T-helper 2 cell treated with Interferon-gamma antibody and Interleukin-4, amounts not matched to agents 100 ng/mL and 5 ng/mL, for 36 hours (primary cell): ENCODE data around the gene FGFR2. TPM values are rescaled to one million over a fixed set of nuclear protein-coding genes. Genes with fewer than 3 reads are reported as not detected.

Experiments
- intact Hi-C: fragments of 100-400 bp; cut with micrococcal nuclease; formaldehyde crosslinking; loops from one replicate; pipeline ENCODE4 v1.15.1; 2023
- total RNA-seq: library from RNA; stranded (reverse); gene quantifications from 2 replicates; pipeline ENCODE4 v1.2.3, GENCODE V29; 2022

The FGFR2 gene
- total RNA-seq, 1 donor from 2014 or later = 0.73 TPM

GRCh38 chr10:121610798-121611323 is 12.6 kb upstream of the FGFR2 start:
- intact Hi-C loops = no loop called here

DNA sequence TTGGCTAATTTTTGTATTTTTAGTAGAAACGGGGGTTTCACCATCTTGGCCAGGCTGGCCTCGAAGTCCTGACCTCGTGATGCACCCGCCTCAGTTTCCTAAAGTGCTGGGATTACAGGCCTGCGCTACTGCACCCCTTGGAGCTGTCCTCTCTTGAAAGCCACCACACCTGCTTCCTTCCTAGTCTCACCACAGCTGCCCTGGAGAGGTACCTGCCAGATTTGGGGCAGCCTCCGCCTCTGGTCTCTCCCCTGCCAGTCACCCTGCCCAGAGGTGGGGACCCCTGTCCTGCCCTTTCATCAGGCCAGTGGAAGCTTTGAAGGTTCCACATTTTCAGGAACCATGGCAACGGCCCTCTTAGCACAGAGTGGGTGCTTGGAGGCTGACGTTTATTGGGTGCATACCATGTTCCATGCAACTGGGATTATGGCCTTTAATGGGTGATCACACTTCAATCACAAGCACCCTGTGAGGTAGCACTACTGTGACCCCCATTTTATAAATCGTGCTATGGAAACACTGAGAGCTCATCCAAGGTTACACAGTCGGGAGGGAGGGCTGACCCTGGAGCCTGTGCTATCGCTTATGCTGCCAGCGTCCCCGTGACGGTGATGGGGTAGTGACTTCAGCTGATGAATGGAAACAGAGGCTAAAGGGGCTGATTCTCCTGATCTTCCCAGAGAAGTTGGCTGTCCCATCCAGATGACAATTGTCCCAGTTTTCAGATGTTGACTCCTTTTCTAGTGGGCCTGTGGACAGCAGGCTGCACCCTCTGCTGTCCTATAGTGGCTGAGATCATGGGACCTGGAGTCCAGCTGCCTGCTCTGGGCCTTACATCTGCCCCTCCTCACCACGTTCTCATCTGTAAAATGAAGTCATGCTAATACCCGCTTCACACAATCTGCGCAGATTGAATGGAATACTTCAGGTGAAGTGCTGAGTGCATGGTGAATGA is 11.5 kb upstream of the FGFR2 start:
- intact Hi-C loops = loop anchor here (2.0 kb wide), 1 partner anchor 667 kb away; no protein-coding TSS in a partner anchor

DNA sequence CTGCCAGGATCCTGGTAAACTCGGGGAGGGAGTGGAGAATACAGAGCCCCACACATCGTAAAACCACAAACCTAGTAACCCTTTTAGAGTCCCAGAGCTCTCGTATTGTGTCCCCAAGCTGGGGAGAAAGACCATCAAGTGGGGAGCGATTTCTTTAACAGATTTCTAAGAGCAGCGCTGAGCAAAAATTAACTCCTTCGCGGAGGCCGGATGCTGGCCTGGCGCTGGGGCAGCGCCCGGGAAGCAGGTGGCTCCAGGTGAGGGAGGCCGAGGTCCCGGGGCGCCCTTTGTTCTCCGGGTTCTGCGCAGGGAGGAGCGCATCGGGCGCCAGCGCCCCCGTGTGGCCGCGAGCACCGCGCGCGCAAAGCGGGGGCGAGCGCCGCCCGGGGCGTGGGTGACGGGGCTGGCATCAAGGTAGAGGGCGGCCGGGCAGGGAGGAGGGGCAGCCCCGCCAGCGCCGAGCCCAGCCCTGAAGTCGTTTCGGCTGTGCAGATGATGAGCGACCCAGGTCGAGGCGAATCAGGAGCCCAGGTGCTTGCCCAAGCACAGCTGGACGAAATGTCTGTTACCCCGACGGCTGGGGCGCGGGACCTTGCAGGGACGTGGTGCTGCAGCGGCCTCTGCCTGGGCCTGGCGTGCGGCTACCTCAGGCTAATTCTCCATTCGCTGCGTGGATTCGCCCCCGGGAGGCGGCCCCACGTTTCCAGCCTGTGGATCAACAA is 10.4 kb upstream of the FGFR2 start:
- intact Hi-C loops = loop anchor here (2.0 kb wide), 1 partner anchor 666 kb away; no protein-coding TSS in a partner anchor

GRCh38 chr10:121607310-121608055 is 9.2 kb upstream of the FGFR2 start:
- intact Hi-C loops = loop anchor here (2.0 kb wide), 1 partner anchor 665 kb away; no protein-coding TSS in a partner anchor

- intact Hi-C loops = no loop called here
These were observed 7.5 kb upstream of the FGFR2 start for GRCh38 chr10:121605708-121606107.

GRCh38 chr10:121601458-121601857 is 3.2 kb upstream of the FGFR2 start:
- intact Hi-C loops = no loop called here

DNA sequence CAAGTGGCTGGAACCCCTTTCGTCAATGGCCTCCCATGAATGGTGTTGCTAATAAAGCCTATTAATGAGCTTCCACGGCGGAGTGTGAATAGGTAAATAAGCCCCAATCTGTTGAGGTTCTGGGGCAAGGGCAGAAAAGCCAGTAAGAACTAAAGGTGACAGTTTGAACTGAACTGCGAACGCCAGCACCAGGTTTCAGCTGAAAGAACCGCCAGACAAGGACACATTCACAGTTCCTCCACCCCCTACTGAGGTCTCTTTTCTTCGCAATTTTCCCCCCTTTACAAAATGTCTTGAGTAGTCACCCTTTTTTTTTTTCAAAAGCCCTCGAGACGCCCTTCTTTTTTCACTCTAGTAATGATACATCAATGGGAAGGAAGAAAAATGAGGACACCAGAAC is 2.4 kb upstream of the FGFR2 start:
- intact Hi-C loops = no loop called here

- intact Hi-C loops = no loop called here
These were observed 1.7 kb upstream of the FGFR2 start for GRCh38 chr10:121599947-121600346.

- intact Hi-C loops = no loop called here
These were observed 561 bp downstream of the FGFR2 start for GRCh38 chr10:121597504-121598262.

DNA sequence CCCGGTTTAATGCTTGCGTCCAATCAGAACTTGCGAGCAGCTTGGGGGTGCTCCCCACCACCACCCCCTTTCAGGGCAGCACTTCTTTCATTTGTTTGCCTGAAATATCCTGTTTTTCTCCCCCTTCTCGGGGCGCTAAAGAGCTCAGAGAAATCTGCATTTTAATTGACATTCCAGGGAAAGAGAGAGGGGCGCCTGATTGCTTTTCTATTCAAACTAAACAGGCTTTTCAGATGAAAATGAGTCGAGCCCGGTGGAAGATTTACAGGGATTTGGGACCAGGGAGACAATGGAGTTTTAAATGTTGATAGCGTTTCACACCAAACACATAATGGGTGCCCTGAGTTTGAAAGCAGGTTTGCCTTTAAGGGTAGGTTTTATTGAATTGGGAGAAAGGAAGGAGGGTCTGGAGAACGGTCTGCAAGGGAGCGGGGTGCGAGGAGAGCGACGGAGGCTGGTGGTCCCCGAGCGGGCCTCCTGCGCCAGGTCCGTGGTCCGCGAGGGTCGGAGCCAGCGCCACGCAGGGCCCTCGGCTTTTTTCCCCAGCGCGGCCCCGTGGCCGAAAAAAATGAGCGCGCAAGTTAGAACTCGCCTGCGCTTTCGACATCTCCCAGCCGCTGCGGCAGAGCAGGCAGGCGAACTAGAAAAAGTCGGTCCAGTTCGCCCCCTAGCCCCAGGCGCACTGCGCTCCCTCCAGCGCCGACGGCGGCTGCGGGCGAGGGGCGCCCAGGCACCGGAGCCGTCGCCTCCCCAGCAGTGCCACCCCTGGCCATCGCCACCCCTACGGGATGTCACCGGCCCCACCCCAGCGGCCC is 1.3 kb downstream of the FGFR2 start:
- intact Hi-C loops = no loop called here

DNA sequence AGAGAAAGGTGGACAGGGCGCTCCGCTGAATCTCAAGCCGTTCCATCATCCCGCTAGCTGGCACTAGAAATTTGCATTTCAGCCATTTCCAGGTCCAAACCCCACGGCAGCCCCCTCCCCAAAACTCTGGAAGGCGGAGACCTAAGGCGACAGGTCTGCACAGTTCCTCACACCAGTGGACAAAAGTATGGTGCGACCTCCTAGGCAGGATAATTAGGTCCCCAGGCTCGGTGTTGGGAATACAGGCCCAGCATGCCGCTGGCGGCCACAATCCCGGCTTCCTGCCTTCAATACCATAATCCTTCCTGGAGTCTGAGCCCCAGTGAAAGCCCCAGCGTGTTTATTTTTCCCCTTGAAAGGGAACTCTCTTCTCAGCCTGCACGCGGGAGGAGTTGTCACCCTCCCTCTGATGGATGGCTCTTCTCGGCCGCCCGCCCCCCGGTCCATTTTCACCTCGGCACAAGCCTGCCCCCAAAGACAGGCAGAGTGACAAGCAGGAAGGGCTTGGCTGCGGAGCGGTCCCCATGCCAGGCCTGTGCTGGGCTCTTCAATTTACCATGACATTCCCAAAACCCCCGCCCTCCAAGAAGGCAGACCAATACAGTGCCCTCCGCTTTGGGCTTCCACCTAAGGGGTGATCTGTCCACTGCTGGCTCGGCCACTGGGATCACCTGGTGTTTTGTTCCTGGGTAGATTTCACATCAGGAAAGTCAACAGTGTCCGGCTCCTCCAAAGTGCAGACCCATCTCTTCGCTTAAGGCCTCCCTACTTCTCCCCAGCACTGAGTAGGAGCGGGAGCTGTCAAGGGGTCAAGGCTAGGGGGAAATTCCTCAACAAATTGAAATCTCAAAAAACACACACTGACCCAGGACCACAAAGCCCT is 2.2 kb downstream of the FGFR2 start:
- intact Hi-C loops = no loop called here

DNA sequence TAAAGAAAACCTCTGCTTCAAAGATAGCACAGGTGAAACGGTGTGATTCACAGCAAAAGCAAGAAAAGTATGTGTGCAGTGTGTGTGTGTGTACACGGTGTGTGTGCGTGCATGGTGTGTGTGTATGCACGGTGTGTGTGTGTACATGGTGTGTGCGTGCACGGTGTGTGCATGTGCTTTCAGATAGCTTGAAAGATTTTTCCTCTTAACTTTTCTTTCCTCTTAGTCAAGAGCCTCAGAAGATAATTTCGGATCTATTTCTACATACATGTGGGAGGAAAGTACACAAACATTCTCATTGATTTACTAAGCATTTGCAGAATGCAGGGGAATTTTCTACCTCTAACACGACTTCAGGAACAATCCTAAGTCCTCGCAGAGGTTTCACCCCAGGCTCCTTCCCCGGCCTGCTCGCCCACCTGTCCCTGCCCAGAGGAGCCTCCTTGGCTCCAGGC is 2.9 kb downstream of the FGFR2 start:
- intact Hi-C loops = no loop called here

DNA sequence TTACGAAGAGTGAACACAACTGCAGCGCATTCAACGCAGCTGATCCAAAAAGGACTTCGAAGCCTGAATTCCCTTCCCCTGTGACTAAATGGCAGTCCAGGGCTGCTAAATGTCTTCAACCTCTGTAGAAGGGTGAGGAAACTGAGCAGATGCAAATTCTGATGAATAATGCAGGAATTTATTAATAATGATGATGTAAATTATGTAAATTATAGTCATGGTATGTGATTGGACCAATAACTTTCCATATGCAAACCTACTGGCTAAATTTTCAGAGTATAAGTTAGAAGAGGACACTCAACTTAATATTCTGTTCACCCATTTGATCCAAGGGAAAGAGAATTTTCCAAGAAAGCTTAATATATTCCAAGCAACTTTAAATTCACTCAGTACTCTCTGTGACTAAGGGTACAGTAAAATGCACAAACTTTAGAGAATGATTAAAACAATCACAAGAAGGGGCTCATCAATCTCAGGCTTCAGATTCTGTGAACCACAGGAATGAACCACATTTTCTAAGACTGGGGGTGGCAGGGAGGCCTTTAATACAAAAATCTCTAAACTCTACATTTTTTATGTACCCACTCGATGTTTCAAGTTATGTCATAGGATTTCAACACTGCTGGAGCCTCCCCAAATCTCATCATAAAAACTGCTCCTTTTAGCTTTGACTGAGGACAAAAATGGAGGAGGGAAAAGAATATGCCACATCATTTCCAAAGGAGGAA is 3.5 kb downstream of the FGFR2 start:
- intact Hi-C loops = no loop called here

DNA sequence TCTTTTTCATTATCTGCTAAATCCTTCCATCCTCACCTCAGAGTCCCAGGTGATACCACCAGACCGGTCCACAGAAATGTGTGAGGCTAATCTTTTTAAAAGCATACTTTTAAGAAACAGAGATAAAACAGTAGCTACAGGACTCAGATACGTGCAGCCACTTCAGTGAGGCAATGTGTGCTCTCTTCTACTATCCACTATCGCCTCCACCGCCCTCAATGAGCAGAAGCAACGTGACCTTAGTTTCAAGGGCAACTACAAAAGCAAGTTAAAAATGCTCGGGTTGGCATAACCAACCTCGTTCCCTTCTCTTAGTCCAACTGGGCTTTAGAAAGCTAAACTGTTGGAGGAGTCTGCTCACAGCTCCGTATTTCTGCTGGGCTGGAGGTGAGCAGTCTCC is 4.2 kb downstream of the FGFR2 start:
- intact Hi-C loops = no loop called here

DNA sequence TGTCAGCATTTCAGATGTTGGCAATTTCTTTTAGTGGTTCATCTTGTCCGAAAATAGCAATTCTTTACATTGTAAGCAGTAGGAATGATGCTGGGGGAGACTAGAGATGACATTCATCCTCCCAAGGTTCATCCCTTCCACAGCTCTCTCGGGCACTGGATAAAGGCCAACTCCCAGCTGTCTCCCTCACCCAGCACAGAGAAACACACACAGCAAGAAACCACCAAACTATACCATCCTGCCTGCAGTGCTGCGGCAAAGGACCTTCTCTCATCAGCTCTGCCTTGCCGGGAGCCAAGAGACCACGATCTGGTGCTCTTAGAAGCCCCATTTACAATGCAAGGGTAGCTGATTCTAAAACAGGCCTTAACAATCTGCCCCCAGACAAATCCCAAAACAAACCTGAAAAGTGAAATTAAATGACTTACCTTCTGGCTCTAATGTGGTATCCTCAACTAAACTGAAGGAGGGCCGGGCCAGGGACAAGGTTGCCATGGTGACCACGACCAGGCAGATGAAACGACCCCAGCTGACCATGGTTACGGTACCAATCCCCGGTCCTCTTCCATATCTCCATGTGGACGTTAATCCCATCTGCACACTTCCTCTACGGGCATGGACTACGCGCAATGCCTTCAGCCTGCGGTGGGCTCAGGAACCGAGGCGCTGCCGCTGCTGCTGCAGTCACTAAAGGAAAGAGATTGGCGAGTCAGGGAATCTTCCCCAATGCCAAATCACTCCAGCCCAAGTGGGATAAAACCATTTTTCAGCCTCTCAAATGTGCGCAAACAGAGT is 4.8 kb downstream of the FGFR2 start:
- intact Hi-C loops = no loop called here

GRCh38 chr10:121592155-121592890 is 5.9 kb downstream of the FGFR2 start:
- intact Hi-C loops = no loop called here
